Measurements from ENCODE around the gene FOXA3.

- TF ChIP-seq, protein P1, sequence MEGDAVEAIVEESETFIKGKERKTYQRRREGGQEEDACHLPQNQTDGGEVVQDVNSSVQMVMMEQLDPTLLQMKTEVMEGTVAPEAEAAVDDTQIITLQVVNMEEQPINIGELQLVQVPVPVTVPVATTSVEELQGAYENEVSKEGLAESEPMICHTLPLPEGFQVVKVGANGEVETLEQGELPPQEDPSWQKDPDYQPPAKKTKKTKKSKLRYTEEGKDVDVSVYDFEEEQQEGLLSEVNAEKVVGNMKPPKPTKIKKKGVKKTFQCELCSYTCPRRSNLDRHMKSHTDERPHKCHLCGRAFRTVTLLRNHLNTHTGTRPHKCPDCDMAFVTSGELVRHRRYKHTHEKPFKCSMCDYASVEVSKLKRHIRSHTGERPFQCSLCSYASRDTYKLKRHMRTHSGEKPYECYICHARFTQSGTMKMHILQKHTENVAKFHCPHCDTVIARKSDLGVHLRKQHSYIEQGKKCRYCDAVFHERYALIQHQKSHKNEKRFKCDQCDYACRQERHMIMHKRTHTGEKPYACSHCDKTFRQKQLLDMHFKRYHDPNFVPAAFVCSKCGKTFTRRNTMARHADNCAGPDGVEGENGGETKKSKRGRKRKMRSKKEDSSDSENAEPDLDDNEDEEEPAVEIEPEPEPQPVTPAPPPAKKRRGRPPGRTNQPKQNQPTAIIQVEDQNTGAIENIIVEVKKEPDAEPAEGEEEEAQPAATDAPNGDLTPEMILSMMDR (IDR thresholded peaks at IDR 0.05) = no peak
- TF ChIP-seq EP300 (IDR thresholded peaks at IDR 0.05) = no peak
Observed at GRCh38 chr19:45897261-45897812, 33.2 kb downstream of the FOXA3 start.
